Testis (tissue), 3 donors: ENCODE data around the gene POLR2E. TPM values are rescaled to one million over a fixed set of nuclear protein-coding genes. Genes with fewer than 3 reads are reported as not detected.
A peak's percentile ranks its signal among the peaks of the same experiment; 100 is the strongest.

Source experiments
- DNase-seq: peaks from one replicate; pipeline ENCODE4 v3.0.0-alpha.2; 2019
- H3K27ac ChIP-seq, 2 donors: fragments of 200-600 bp; sonication (generic); one replicate each; pipeline ENCODE4 v1.5.1; 2019
- H3K27me3 ChIP-seq: fragments of 200-600 bp; sonication (generic); one replicate; pipeline ENCODE4 v1.5.1; 2019
- H3K36me3 ChIP-seq: fragments of 200-600 bp; sonication (generic); one replicate; pipeline ENCODE4 v1.5.1; 2017; ENCODE audit warnings: low read depth; ENCODE audit errors: missing control alignments
- H3K4me1 ChIP-seq: fragments of 200-600 bp; sonication (generic); one replicate; pipeline ENCODE4 v1.5.1; 2019
- H3K4me3 ChIP-seq, 2 donors: fragments of 200-600 bp; sonication (generic); one replicate each; pipeline ENCODE4 v1.5.1; 2017 to 2019
- H3K9me3 ChIP-seq: fragments of 200-600 bp; sonication (generic); one replicate; pipeline ENCODE4 v1.5.1; 2017
- CTCF ChIP-seq, 3 experiments: fragments of 450-650 bp in 2 of 3; fragments of 200-600 bp in 1 of 3; sonication (generic) in 1 of 3; IDR thresholded peaks; one replicate each; pipeline ENCODE4 v1.5.1; 2016 to 2019; ENCODE audit warnings: antibody characterized with exemption in 3 of 3, mild to moderate bottlenecking in 2 of 3, moderate library complexity in 1 of 3
- POLR2A ChIP-seq: fragments of 450-650 bp; IDR thresholded peaks from one replicate; pipeline ENCODE4 v1.6.1; 2017; ENCODE audit warnings: antibody characterized with exemption, mild to moderate bottlenecking, moderate library complexity
- WGBS, 2 donors: methylation state at CpG; one replicate each; pipeline ENCODE4 v1.1.5; 2018; 5-methylcytosine and 5-hydroxymethylcytosine counted together
- intact Hi-C: fragments of 100-400 bp; cut with DNase I; formaldehyde crosslinking; loops from one replicate; pipeline ENCODE4 v1.15.1; 2023; ENCODE audit warnings: low total_unique reads
- polyA plus RNA-seq: library from polyadenylated mRNA; stranded (reverse); fragments of 350-450 nt; fragmentation: Illumina TruSeq; extraction: RNeasy Lipid Tissue Mini Kit (QIAGEN cat#74804); gene quantifications from one replicate; pipeline ENCODE4 v1.2.3, GENCODE V29; 2014; ENCODE audit warnings: low read depth, low replicate concordance; ENCODE audit not compliant: insufficient read depth
- total RNA-seq, 2 donors: library from RNA; depleted of rRNA; stranded (reverse); fragments of >200 nt; gene quantifications; one replicate each; pipeline ENCODE4 v1.2.3, GENCODE V29; 2016

Gene POLR2E
- total and polyA plus RNA-seq, 3 donors from 2014 or later: 96.5 to 246 (median 143) TPM

- 1 to 4% methylated on average over 27 of the region's 27 CpGs for WGBS, 2 donors
- intact Hi-C loops: no loop called here
- Histone ChIP-seq H3K4me3 (peak overlapping the region; percentile 37 to 42), H3K27ac (no peak overlapping the region), H3K4me1 (peaks cover 21% of the 10 kb centered on the region), H3K27me3 (no peaks in the 10 kb centered on the region), H3K9me3 (no peaks in the 10 kb centered on the region), H3K36me3 (no peaks in the 10 kb centered on the region)
- peak; percentile 89 for DNase-seq
- TF ChIP-seq POLR2A: no peak
Observed at GRCh38 chr19:1040476-1041271, 54.5 kb downstream of the POLR2E start.

- no peak within 1 kb of the TSS for H3K27ac ChIP-seq
- peak in 1 of 3 experiments; percentile 22 for TF ChIP-seq CTCF (IDR thresholded peaks at IDR 0.05)
- no peak for TF ChIP-seq POLR2A
- intact Hi-C loops: no loop called here
- no peaks in the 10 kb centered on the region for H3K9me3 ChIP-seq
- WGBS, 2 donors: 0 to 1% methylated on average over 37 to 56 of the region's 56 CpGs
- DNase-seq: peak; percentile 98
- H3K27me3 ChIP-seq: no peaks in the 10 kb centered on the region
- peaks cover 21% of the 10 kb centered on the region for H3K4me1 ChIP-seq
- no peaks in the 10 kb centered on the region for H3K36me3 ChIP-seq
- peak within 1 kb of the TSS; percentile 37 to 42 for H3K4me3 ChIP-seq
Observed at GRCh38 chr19:1039646-1040475, 55.3 kb downstream of the POLR2E start, which contains the start of gene ABCA7. Gene ABCA7 (plus strand): TSS chr19:1040107. CDS start chr19:1041362, 1,255 bp downstream.

- WGBS, 2 donors: 44 to 52% methylated on average over 22 of the region's 22 CpGs
Observed at GRCh38 chr19:1038978-1039645, 56.1 kb downstream of the POLR2E start.

GRCh38 chr19:1037621-1038064 is 57.5 kb downstream of the POLR2E start:
- intact Hi-C loops: no loop called here
- peak overlapping the region in 1 of 2 donors; percentile 39 for H3K27ac ChIP-seq
- TF ChIP-seq POLR2A (no peak), CTCF (IDR thresholded peaks at IDR 0.05) (no peak)
- H3K9me3 ChIP-seq: no peaks in the 10 kb centered on the region
- H3K4me3 ChIP-seq: no peak overlapping the region
- DNase-seq: no peak
- H3K27me3 ChIP-seq: no peaks in the 10 kb centered on the region
- peaks cover 21% of the 10 kb centered on the region for H3K4me1 ChIP-seq
- whole genome bisulfite sequencing, 2 donors: 60 to 66% methylated on average over 15 to 22 of the region's 22 CpGs
- H3K36me3 ChIP-seq: no peaks in the 10 kb centered on the region

More at GRCh38 chr19:1038978-1039645, 56.1 kb downstream of the POLR2E start:
- no peak overlapping the region for H3K27ac ChIP-seq
- no peaks in the 10 kb centered on the region for H3K9me3 ChIP-seq
- no peaks in the 10 kb centered on the region for H3K27me3 ChIP-seq
- DNase-seq: no peak
- H3K4me1 ChIP-seq: peaks cover 21% of the 10 kb centered on the region
- no peak for TF ChIP-seq CTCF (IDR thresholded peaks at IDR 0.05)
- no peak for TF ChIP-seq POLR2A
- peak overlapping the region in 1 of 2 donors; percentile 42 for H3K4me3 ChIP-seq
- H3K36me3 ChIP-seq: no peaks in the 10 kb centered on the region
- intact Hi-C loops: no loop called here

Other genes starting within 250 kb of the POLR2E start
- gene ELANE, start 243.1 kb downstream of the POLR2E start, total RNA-seq: under 1 TPM in 1 of 2 donors, not detected in 1; 0.74 TPM
- gene ELANE, start 243.1 kb downstream of the POLR2E start, polyA plus RNA-seq: 0.50 TPM
- gene CFD, start 235.7 kb downstream of the POLR2E start, total RNA-seq: 100 to 1,000 TPM in 1 of 2 donors, 10 to 100 TPM in 1; 83.1 to 185 TPM
- 84.3 TPM for gene CFD, start 235.7 kb downstream of the POLR2E start, polyA plus RNA-seq
- 100 to 1,000 TPM in 1 of 2 donors, 10 to 100 TPM in 1; 94.7 to 124 TPM for gene MED16, start 202.2 kb downstream of the POLR2E start, total RNA-seq
- 50.7 TPM for gene MED16, start 202.2 kb downstream of the POLR2E start, polyA plus RNA-seq
- gene RNU6-9, start 201.9 kb downstream of the POLR2E start, total RNA-seq: not detected
- not detected for gene RNU6-9, start 201.9 kb downstream of the POLR2E start, polyA plus RNA-seq
- gene R3HDM4, start 182.2 kb downstream of the POLR2E start, total RNA-seq: 10 to 100 TPM; 24.6 to 30.1 TPM
- 19.2 TPM for gene R3HDM4, start 182.2 kb downstream of the POLR2E start, polyA plus RNA-seq
- gene KISS1R, start 178.0 kb downstream of the POLR2E start, total RNA-seq: not detected
- not detected for gene KISS1R, start 178.0 kb downstream of the POLR2E start, polyA plus RNA-seq
- 10 to 100 TPM; 15.3 to 26.5 TPM for gene ARID3A, start 169.3 kb downstream of the POLR2E start, total RNA-seq
- gene ARID3A, start 169.3 kb downstream of the POLR2E start, polyA plus RNA-seq: 38.2 TPM
- 100 to 1,000 TPM in 1 of 2 donors, 10 to 100 TPM in 1; 70.9 to 108 TPM for gene WDR18, start 111.0 kb downstream of the POLR2E start, total RNA-seq
- gene WDR18, start 111.0 kb downstream of the POLR2E start, polyA plus RNA-seq: 38.7 TPM
- gene GRIN3B, start 95.0 kb downstream of the POLR2E start, total RNA-seq: 1 to 10 TPM; 1.3 to 2.4 TPM
- gene GRIN3B, start 95.0 kb downstream of the POLR2E start, polyA plus RNA-seq: 1.1 TPM
- gene TMEM259, start 74.3 kb downstream of the POLR2E start, total RNA-seq: 100 to 1,000 TPM; 339 to 405 TPM
- gene TMEM259, start 74.3 kb downstream of the POLR2E start, polyA plus RNA-seq: 164 TPM
- gene RNU6-2, start 73.9 kb downstream of the POLR2E start, total RNA-seq: not detected
- gene RNU6-2, start 73.9 kb downstream of the POLR2E start, polyA plus RNA-seq: not detected
- 10 to 100 TPM; 19.1 to 28.0 TPM for gene CNN2, start 68.8 kb downstream of the POLR2E start, total RNA-seq
- gene CNN2, start 68.8 kb downstream of the POLR2E start, polyA plus RNA-seq: 36.4 TPM
- gene ABCA7, start 55.3 kb downstream of the POLR2E start, total RNA-seq: 10 to 100 TPM; 12.1 to 14.6 TPM
- gene ABCA7, start 55.3 kb downstream of the POLR2E start, polyA plus RNA-seq: 7.3 TPM
- 10 to 100 TPM; 20.7 to 31.7 TPM for gene ARHGAP45, start 28.2 kb downstream of the POLR2E start, total RNA-seq
- gene ARHGAP45, start 28.2 kb downstream of the POLR2E start, polyA plus RNA-seq: 14.1 TPM
- gene GPX4, start 8.6 kb upstream of the POLR2E start, total RNA-seq: 1,000 to 10,000 TPM; 1,153 to 1,773 TPM
- 1,893 TPM for gene GPX4, start 8.6 kb upstream of the POLR2E start, polyA plus RNA-seq
- 10 to 100 TPM; 58.9 to 65.0 TPM for gene SBNO2, start 78.9 kb upstream of the POLR2E start, total RNA-seq
- 34.3 TPM for gene SBNO2, start 78.9 kb upstream of the POLR2E start, polyA plus RNA-seq
- gene STK11, start 110.4 kb upstream of the POLR2E start, total RNA-seq: 100 to 1,000 TPM; 194 to 209 TPM
- gene STK11, start 110.4 kb upstream of the POLR2E start, polyA plus RNA-seq: 197 TPM
- 1 to 10 TPM; 5.2 to 6.6 TPM for gene CBARP, start 142.6 kb upstream of the POLR2E start, total RNA-seq
- gene CBARP, start 142.6 kb upstream of the POLR2E start, polyA plus RNA-seq: 1.5 TPM
- gene ATP5F1D, start 146.4 kb upstream of the POLR2E start, total RNA-seq: 100 to 1,000 TPM; 104 to 166 TPM
- gene ATP5F1D, start 146.4 kb upstream of the POLR2E start, polyA plus RNA-seq: 94.5 TPM
- 10 to 100 TPM; 38.2 to 42.4 TPM for gene MIDN, start 153.2 kb upstream of the POLR2E start, total RNA-seq
- 30.3 TPM for gene MIDN, start 153.2 kb upstream of the POLR2E start, polyA plus RNA-seq
- gene CIRBP, start 174.0 kb upstream of the POLR2E start, total RNA-seq: 100 to 1,000 TPM; 621 to 661 TPM
- 483 TPM for gene CIRBP, start 174.0 kb upstream of the POLR2E start, polyA plus RNA-seq
- gene FAM174C, start 180.2 kb upstream of the POLR2E start, total RNA-seq: 100 to 1,000 TPM; 111 to 128 TPM
- gene FAM174C, start 180.2 kb upstream of the POLR2E start, polyA plus RNA-seq: 51.6 TPM
- gene EFNA2, start 190.5 kb upstream of the POLR2E start, total RNA-seq: 1 to 10 TPM; 1.5 to 2.9 TPM
- 0.61 TPM for gene EFNA2, start 190.5 kb upstream of the POLR2E start, polyA plus RNA-seq